Measurements from ENCODE around the gene ALDH18A1. TPM values are rescaled to one million over a fixed set of nuclear protein-coding genes. Genes with fewer than 3 reads are reported as not detected.

The ALDH18A1 gene
- total RNA-seq, 1 experiment from 2014 or later = 114 TPM

GRCh38 chr10:95650232-95650631, 6.3 kb downstream of the ALDH18A1 start:
- H3K36me3 Mint-ChIP-seq (ENCODE audit: insufficient read depth in 1 of 3, low read depth in 3 of 3) = peaks cover 46 to 76% (median 66%) of the 10 kb centered on the region in 3 experiments
- no peak overlapping the region for H3K4ac ChIP-seq (ENCODE audit: low read depth, low read length)
- no peak overlapping the region for H2AK5ac ChIP-seq (ENCODE audit: insufficient read length, low read length)
- WGBS (ENCODE audit: extremely low coverage, insufficient read length, low lambda C conversion rate) = no CpG with 5 or more reads among the region's 2 CpGs
- no peaks in the 10 kb centered on the region; the same call in 1 of the 2 replicates for H3K79me2 ChIP-seq (ENCODE audit: insufficient read depth, low read length)
- no peak overlapping the region for H2BK15ac ChIP-seq (ENCODE audit: low read depth, low read length)
- H2BK120ac ChIP-seq (ENCODE audit: low read depth, low read length, poor library complexity, severe bottlenecking) = no peak overlapping the region
- 0 out of 2 replicates have a peak, but pooled peaks cover 2% of the 10 kb centered on the region for H3K4me1 ChIP-seq (ENCODE audit: insufficient read depth, low read length)
- H3K9me3 Mint-ChIP-seq = peaks cover 6 to 9% of the 10 kb centered on the region in 2 experiments
- H3K4me1 Mint-ChIP-seq = peaks cover 16% of the 10 kb centered on the region in 2 experiments
- H3K9ac ChIP-seq (ENCODE audit: extremely low read depth, insufficient read length, low read length) = no peak overlapping the region
- H3K27ac ChIP-seq (ENCODE audit: insufficient read length, low read depth, low read length) = no peak overlapping the region
- H3K23me2 ChIP-seq (ENCODE audit: insufficient read length, low read depth, low read length, poor library complexity, severe bottlenecking) = no peaks in the 10 kb centered on the region
- H2BK12ac ChIP-seq (ENCODE audit: insufficient read length, low read depth, low read length) = no peak overlapping the region
- no peaks in the 10 kb centered on the region for H3K9me3 ChIP-seq (ENCODE audit: control insufficient read depth, low read depth, low read length)
- H4K20me1 ChIP-seq (ENCODE audit: control insufficient read depth, insufficient read depth, insufficient read length) = no peaks in the 10 kb centered on the region
- H3K4me2 ChIP-seq (ENCODE audit: insufficient read depth, insufficient read length, low read length) = no peak overlapping the region
- no peak overlapping the region for H3T11ph ChIP-seq (ENCODE audit: low read length)
- no peak overlapping the region for H2AFZ ChIP-seq (ENCODE audit: low read length)
- no peak overlapping the region for H2BK20ac ChIP-seq (ENCODE audit: low read depth, low read length, poor library complexity, severe bottlenecking)
- peak overlapping the region in 1 of 3 experiments; percentile 10; a peak in 1 of 7 replicates for H3K27ac Mint-ChIP-seq
- no peak for TF ChIP-seq CTCF (conservative IDR thresholded peaks at IDR 0.05)
- no peak overlapping the region for H2BK5ac ChIP-seq (ENCODE audit: insufficient read length, low read length)
- no peak overlapping the region for H3K18ac ChIP-seq (ENCODE audit: insufficient read length, low read depth, low read length)
- H4K5ac ChIP-seq (ENCODE audit: insufficient read length, low read depth, low read length) = no peak overlapping the region
- no peak overlapping the region for H3K23ac ChIP-seq (ENCODE audit: insufficient read length, low read depth, low read length)
- H3K4me3 Mint-ChIP-seq = no peak overlapping the region
- H3K56ac ChIP-seq (ENCODE audit: insufficient read length, low read depth, low read length) = no peak overlapping the region
- DNase-seq = peak; percentile 42
- no peaks in the 10 kb centered on the region for H3K27me3 Mint-ChIP-seq (ENCODE audit: low read depth)
- no peak overlapping the region for H3K14ac ChIP-seq (ENCODE audit: insufficient read depth, low read length)
- H4K91ac ChIP-seq (ENCODE audit: insufficient read length, low read depth, low read length) = no peak overlapping the region
- H3K27me3 ChIP-seq (ENCODE audit: insufficient read depth, low read length) = no peaks in the 10 kb centered on the region
- H3K79me1 ChIP-seq (ENCODE audit: insufficient read depth, low read depth, low read length, poor library complexity, severe bottlenecking) = no peaks in the 10 kb centered on the region
- H4K8ac ChIP-seq (replicated peaks; ENCODE audit: insufficient read length, low read depth, low read length) = no peak overlapping the region

Measured in H9 (cell line).